Camera-type eye (tissue), 1 donor: ENCODE data around the gene PPP1R1C. TPM values are rescaled to one million over a fixed set of nuclear protein-coding genes. Genes with fewer than 3 reads are reported as not detected.

Source experiments
- total RNA-seq: library from RNA; depleted of rRNA; stranded (reverse); fragments of >200 nt; gene quantifications from one replicate; pipeline ENCODE4 v1.2.3, GENCODE V29; 2014

The PPP1R1C gene
- total RNA-seq, result 9.6 TPM

GRCh38 chr2:181985632-181986205, at the start of gene PPP1R1C:
Gene PPP1R1C, plus strand, starts transcription at chr2:181985853. Its CDS starts 258 bp downstream, at chr2:181986111.

Other genes starting within 250 kb of the PPP1R1C start
- 160 TPM for gene ITPRID2, start 94.1 kb upstream of the PPP1R1C start, total RNA-seq